Ishikawa (cell line): ENCODE measurements around the gene CDPF1.

ENCODE experiments used
- CEBPB ChIP-seq: IDR thresholded peaks from 2 replicates; pipeline ENCODE4 v1.6.1; 2012
- CREB1 ChIP-seq: IDR thresholded peaks from 2 replicates; pipeline ENCODE4 v1.6.1; 2012; ENCODE audit warnings: low read depth
- EP300 ChIP-seq: IDR thresholded peaks from 2 replicates; pipeline ENCODE4 v1.6.1; 2012; ENCODE audit warnings: borderline replicate concordance
- FOXM1 ChIP-seq: IDR thresholded peaks from 2 replicates; pipeline ENCODE4 v1.6.1; 2012; ENCODE audit warnings: low read depth, borderline replicate concordance
- NFIC ChIP-seq: IDR thresholded peaks from 2 replicates; pipeline ENCODE4 v1.6.1; 2012
- RAD21 ChIP-seq: IDR thresholded peaks from 2 replicates; pipeline ENCODE4 v1.6.1; 2012; ENCODE audit warnings: low read depth
- REST ChIP-seq: IDR thresholded peaks from 2 replicates; pipeline ENCODE4 v1.6.1; 2012; ENCODE audit warnings: low read depth, mild to moderate bottlenecking
- TCF12 ChIP-seq: IDR thresholded peaks from 2 replicates; pipeline ENCODE4 v1.6.1; 2012; ENCODE audit warnings: low read depth
- YY1 ChIP-seq: IDR thresholded peaks from 2 replicates; pipeline ENCODE4 v1.6.1; 2012; ENCODE audit warnings: low read depth
- TF ChIP-seq, protein P1 (sequence below): IDR thresholded peaks from 2 replicates; pipeline ENCODE4 v1.6.1; 2012
- TF ChIP-seq, protein P2 (sequence below): IDR thresholded peaks from 2 replicates; pipeline ENCODE4 v1.6.1; 2012

GRCh38 chr22:46260038-46260437 is 9.9 kb upstream of the CDPF1 start:
- TF ChIP-seq REST: no peak
- TF ChIP-seq RAD21: no peak
- no peak for TF ChIP-seq CEBPB
- TF ChIP-seq YY1: no peak
- no peak for TF ChIP-seq EP300
- no peak for TF ChIP-seq CREB1
- TF ChIP-seq, protein P1, sequence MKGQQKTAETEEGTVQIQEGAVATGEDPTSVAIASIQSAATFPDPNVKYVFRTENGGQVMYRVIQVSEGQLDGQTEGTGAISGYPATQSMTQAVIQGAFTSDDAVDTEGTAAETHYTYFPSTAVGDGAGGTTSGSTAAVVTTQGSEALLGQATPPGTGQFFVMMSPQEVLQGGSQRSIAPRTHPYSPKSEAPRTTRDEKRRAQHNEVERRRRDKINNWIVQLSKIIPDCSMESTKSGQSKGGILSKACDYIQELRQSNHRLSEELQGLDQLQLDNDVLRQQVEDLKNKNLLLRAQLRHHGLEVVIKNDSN: no peak
- TF ChIP-seq, protein P2, sequence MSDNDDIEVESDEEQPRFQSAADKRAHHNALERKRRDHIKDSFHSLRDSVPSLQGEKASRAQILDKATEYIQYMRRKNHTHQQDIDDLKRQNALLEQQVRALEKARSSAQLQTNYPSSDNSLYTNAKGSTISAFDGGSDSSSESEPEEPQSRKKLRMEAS: no peak
- TF ChIP-seq TCF12: no peak
- TF ChIP-seq NFIC: no peak
- no peak for TF ChIP-seq FOXM1
